ENCODE data around the gene DNALI1. TPM values are rescaled to one million over a fixed set of nuclear protein-coding genes. Genes with fewer than 3 reads are reported as not detected.

Gene DNALI1
- total and polyA plus RNA-seq, 2 donors (not counting 3 experiments of a cell fraction or from before 2014, with no cell fraction given), result 5.2 to 8.1 TPM

DNA sequence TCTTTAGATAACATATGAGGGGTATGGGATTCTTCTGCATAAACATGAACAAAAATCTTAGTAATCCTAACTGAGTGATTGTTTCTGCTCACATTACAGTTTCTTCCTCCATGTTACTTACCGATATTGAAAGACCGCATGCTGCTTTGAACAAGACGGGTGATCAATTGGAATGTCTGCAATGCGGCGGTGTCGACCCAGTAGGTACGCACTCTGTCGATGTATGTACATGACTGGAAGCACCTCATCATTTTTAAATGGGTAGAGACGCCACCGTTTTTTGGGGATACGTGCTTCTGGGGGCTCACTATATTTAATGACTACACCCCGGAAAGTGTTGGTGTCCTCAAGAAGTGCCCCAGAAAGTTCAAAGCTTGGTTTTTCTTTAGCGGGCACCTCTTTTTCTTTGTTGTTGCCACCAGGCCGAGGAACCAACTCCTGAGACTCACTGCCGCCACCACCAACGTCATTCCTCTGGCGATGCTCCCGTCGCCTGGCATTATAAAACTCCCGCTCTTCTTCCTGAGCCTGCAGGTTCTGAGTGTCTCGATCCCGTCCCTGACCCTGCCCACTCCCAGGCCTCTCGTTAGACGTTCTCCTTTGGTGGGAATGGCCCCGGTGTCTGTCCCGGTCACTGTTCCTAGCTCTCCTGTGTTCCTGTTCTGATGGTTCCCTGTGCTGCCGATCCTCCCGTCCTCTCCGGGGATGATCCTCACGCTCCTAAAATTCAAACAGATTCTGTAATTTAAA lies 16.5 kb upstream of the DNALI1 start:
- Histone ChIP-seq H3K79me2 (ENCODE audit: control insufficient read depth, insufficient read depth, low read length) (peaks cover 2% of the 10 kb centered on the region), H3K36me3 (ENCODE audit: control insufficient read depth in 2 of 2, extremely low read depth in 1 of 2, insufficient read depth in 2 of 2, low read length in 2 of 2) (peaks cover 10 to 27% of the 10 kb centered on the region in 2 experiments), H3K9me3 (replicated peaks; ENCODE audit: control insufficient read depth, insufficient read depth, low read length) (no peaks in the 10 kb centered on the region), H2AFZ (ENCODE audit: low read depth, low read length) (no peak overlapping the region), H3K4me2 (ENCODE audit: insufficient read depth, low read length) (no peak overlapping the region), H3K27me3 (ENCODE audit: control insufficient read depth in 2 of 2, insufficient read depth in 2 of 2, low read length in 2 of 2) (no peaks in the 10 kb centered on the region), H3K27ac (ENCODE audit: insufficient read depth, low read depth, low read length) (no peak overlapping the region), H4K20me1 (replicated peaks; ENCODE audit: control insufficient read depth, extremely low read depth, insufficient read depth, low read length) (no peaks in the 10 kb centered on the region), H3K9me1 (replicated peaks; ENCODE audit: control insufficient read depth, extremely low read depth, insufficient read depth, low read length) (no peaks in the 10 kb centered on the region), H3K9ac (replicated peaks; ENCODE audit: extremely low read depth, insufficient read depth, low read length) (no peak overlapping the region), H3K4me3 (replicated peaks in 1 of 3; ENCODE audit: insufficient read depth in 1 of 3, low read depth in 1 of 3, low read length in 3 of 3) (no peak overlapping the region), H3K4me1 (ENCODE audit: control insufficient read depth, extremely low read depth, insufficient read depth, low read length) (no peaks in the 10 kb centered on the region)
- no peak for FAIRE-seq
- intact Hi-C loops (cut with micrococcal nuclease) (no loop called here), dilution Hi-C loops (cut with MboI; ENCODE audit: extremely low pct_ligation_motif_present, low sequenced_read_pairs) (no loop called here)
- no peak for DNase-seq (ENCODE audit: low read depth, low spot score)
- TF ChIP-seq POLR2AphosphoS5 (IDR thresholded peaks at IDR 0.05; ENCODE audit: insufficient read depth, low read depth, low read length) (no peak), MYC (IDR thresholded peaks at IDR 0.05; ENCODE audit: low read depth, low read length) (no peak), GATA2 (IDR thresholded peaks at IDR 0.05; ENCODE audit: insufficient read depth, insufficient read length, low read depth, low read length) (no peak), MAX (IDR thresholded peaks at IDR 0.05; ENCODE audit: insufficient read depth, insufficient read length) (no peak), EZH2 (IDR thresholded peaks at IDR 0.05; ENCODE audit: borderline replicate concordance, low read depth, low read length, severe bottlenecking) (no peak), JUN (IDR thresholded peaks at IDR 0.05; ENCODE audit: borderline replicate concordance, insufficient read depth, insufficient read length, low read depth) (no peak), POLR2A (IDR thresholded peaks at IDR 0.05; ENCODE audit: low read depth, low read length) (no peak), FOS (IDR thresholded peaks at IDR 0.05; ENCODE audit: borderline replicate concordance, insufficient read depth, low read length) (no peak)
- TF ChIP-seq, protein P1, sequence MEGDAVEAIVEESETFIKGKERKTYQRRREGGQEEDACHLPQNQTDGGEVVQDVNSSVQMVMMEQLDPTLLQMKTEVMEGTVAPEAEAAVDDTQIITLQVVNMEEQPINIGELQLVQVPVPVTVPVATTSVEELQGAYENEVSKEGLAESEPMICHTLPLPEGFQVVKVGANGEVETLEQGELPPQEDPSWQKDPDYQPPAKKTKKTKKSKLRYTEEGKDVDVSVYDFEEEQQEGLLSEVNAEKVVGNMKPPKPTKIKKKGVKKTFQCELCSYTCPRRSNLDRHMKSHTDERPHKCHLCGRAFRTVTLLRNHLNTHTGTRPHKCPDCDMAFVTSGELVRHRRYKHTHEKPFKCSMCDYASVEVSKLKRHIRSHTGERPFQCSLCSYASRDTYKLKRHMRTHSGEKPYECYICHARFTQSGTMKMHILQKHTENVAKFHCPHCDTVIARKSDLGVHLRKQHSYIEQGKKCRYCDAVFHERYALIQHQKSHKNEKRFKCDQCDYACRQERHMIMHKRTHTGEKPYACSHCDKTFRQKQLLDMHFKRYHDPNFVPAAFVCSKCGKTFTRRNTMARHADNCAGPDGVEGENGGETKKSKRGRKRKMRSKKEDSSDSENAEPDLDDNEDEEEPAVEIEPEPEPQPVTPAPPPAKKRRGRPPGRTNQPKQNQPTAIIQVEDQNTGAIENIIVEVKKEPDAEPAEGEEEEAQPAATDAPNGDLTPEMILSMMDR (IDR thresholded peaks at IDR 0.05; ENCODE audit: extremely low read depth in 1 of 2, insufficient read depth in 1 of 2, low read depth in 1 of 2, low read length in 2 of 2), result no peak
- ChIA-PET POLR2A (no interaction called here), CTCF (no interaction called here)
- BruUV-seq (replicated peaks), result no TSS peak
